Activated CD8-positive, alpha-beta T cell treated with anti-CD3 and anti-CD28 coated beads for 36 hours (primary cell): ENCODE results near the gene DLL4. TPM values are rescaled to one million over a fixed set of nuclear protein-coding genes. Genes with fewer than 3 reads are reported as not detected.

Experiments
- ATAC-seq: fragments of 200-7000 bp; cut with Tn5 transposase; one replicate; pipeline ENCODE4 v1.10.0; 2021; ENCODE audit warnings: mild to moderate bottlenecking, moderate library complexity
- CTCF ChIA-PET: fragments of 350-600 bp; sonication (Branson Sonifier 250); formaldehyde crosslinking; loops from one replicate; lab custom pipeline; 2021; ENCODE audit warnings: antibody characterized with exemption; lab: Charles Lee
- POLR2A ChIA-PET: fragments of 350-600 bp; sonication (Branson Sonifier 250); formaldehyde crosslinking; loops from one replicate; lab custom pipeline; 2021; ENCODE audit warnings: antibody characterized with exemption; lab: Charles Lee
- DNase-seq: peaks from one replicate; pipeline ENCODE4 v3.0.0-alpha.2; 2020
- H3K27ac Mint-ChIP-seq: one replicate; pipeline ENCODE4 v1.8.0; 2021; ENCODE audit warnings: mild to moderate bottlenecking, mixed read lengths
- H3K27me3 Mint-ChIP-seq: one replicate; pipeline ENCODE4 v1.8.0; 2021; ENCODE audit warnings: mixed read lengths
- H3K36me3 Mint-ChIP-seq: one replicate; pipeline ENCODE4 v1.8.0; 2021; ENCODE audit warnings: low read depth, mixed read lengths
- H3K4me1 Mint-ChIP-seq: one replicate; pipeline ENCODE4 v1.8.0; 2021; ENCODE audit warnings: low read depth, mixed read lengths
- H3K4me3 Mint-ChIP-seq: one replicate; pipeline ENCODE4 v1.8.0; 2021; ENCODE audit warnings: mild to moderate bottlenecking, moderate library complexity, mixed read lengths
- H3K9me3 Mint-ChIP-seq: one replicate; pipeline ENCODE4 v1.8.0; 2021; ENCODE audit warnings: mixed read lengths
- intact Hi-C: fragments of 100-400 bp; cut with micrococcal nuclease; formaldehyde crosslinking; loops from one replicate; pipeline ENCODE4 v1.10.0; 2022
- total RNA-seq, 2 experiments: library from RNA; stranded (reverse); gene quantifications; one replicate each; pipeline ENCODE4 v1.2.3, GENCODE V29; 2021
- TF ChIP-seq, protein P1 (sequence below): fragments of 200-600 bp; IDR thresholded peaks from one replicate; pipeline ENCODE4 v1.8.0; 2022; ENCODE audit warnings: antibody characterized with exemption, mild to moderate bottlenecking

Gene DLL4
- total RNA-seq, 2 experiments from 2014 or later = not detected

DNA sequence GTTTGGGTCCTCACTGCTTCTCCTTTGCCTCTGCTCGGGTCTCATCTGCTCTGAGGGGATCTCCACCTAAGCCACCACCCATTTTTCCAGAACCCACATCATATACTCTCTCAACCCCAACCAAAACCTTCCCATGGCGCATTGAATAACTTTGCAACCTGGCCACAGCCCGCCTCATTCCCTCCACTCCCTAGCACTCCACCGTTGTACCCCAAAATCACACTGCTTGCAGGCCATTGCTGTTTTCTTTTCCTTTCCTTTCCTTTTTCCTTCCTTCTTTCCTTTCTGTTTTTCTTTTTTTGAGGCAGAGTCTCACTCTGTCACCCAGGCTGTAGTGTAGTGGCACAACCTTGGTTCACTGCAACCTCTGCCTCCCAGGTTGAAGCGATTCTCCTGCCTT is 38.0 kb upstream of the DLL4 start:
- TF ChIP-seq, protein P1, sequence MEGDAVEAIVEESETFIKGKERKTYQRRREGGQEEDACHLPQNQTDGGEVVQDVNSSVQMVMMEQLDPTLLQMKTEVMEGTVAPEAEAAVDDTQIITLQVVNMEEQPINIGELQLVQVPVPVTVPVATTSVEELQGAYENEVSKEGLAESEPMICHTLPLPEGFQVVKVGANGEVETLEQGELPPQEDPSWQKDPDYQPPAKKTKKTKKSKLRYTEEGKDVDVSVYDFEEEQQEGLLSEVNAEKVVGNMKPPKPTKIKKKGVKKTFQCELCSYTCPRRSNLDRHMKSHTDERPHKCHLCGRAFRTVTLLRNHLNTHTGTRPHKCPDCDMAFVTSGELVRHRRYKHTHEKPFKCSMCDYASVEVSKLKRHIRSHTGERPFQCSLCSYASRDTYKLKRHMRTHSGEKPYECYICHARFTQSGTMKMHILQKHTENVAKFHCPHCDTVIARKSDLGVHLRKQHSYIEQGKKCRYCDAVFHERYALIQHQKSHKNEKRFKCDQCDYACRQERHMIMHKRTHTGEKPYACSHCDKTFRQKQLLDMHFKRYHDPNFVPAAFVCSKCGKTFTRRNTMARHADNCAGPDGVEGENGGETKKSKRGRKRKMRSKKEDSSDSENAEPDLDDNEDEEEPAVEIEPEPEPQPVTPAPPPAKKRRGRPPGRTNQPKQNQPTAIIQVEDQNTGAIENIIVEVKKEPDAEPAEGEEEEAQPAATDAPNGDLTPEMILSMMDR = no peak
- Mint-ChIP-seq H3K27me3 (no peaks in the 10 kb centered on the region), H3K9me3 (no peaks in the 10 kb centered on the region), H3K27ac (no peak overlapping the region), H3K4me1 (peaks cover 28% of the 10 kb centered on the region), H3K36me3 (peaks cover 3% of the 10 kb centered on the region), H3K4me3 (no peak overlapping the region)
- POLR2A ChIA-PET = interaction anchor here (1.1 to 1.6 kb wide), 3 partner anchors 10 to 33 kb away, joined by 3 to 8 read pairs (median 5); no protein-coding TSS in a partner anchor
- DNase-seq (no peak), ATAC-seq (no peak)
- intact Hi-C loops = loop anchor here (10.0 kb wide), 2 partner anchors 136 to 216 kb away; partner anchors contain the start of gene RMDN3
- CTCF ChIA-PET = interaction anchor here (1.0 to 2.7 kb wide), 10 partner anchors 9 to 441 kb away, joined by 3 to 13 read pairs (median 5); partner anchors contain the start of genes NUSAP1, OIP5, RHOV and SPINT1

DNA sequence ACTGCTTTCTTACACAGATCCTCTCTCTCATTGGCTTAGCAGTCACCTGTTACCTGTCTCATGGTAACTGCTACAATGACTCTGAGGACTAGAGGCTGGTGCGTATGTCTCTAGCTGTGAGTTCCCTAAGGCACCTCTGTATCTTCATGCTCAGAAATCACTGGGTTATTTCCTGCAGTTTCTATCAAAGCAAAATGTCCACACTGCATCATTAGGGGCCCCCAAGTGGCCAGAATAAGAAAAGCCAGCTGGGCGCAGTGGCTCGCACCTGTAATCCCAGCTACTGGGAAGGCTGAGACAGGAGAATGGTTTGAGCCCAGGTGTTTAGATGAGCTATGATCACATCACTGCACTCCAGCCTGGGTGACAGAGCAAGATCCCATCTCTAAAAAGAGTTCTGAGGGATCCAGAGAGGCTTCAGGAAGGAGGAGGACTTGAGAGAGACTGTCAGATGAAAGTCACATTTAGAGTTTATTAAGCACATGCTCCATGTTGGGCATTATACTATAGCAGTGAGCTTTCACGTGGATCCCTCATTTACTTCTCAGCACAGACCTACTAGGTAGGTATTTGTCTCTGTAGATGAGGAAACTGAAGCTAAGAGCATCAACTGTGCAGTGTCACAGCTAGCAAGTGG is 37.2 kb upstream of the DLL4 start:
- no peak overlapping the region for H3K27ac Mint-ChIP-seq
- POLR2A ChIA-PET = interaction anchor here (0.6 to 1.5 kb wide), 5 partner anchors 11 to 196 kb away, joined by 3 to 8 read pairs (median 4); no protein-coding TSS in a partner anchor
- CTCF ChIA-PET = interaction anchor here (0.6 to 2.2 kb wide), 17 partner anchors 10 to 440 kb away, joined by 3 to 25 read pairs (median 4); partner anchors contain the start of genes NUSAP1, OIP5, RHOV and SPINT1
- peaks cover 28% of the 10 kb centered on the region for H3K4me1 Mint-ChIP-seq
- H3K4me3 Mint-ChIP-seq = no peak overlapping the region
- intact Hi-C loops = loop anchor here (2.0 to 10.0 kb wide), 3 partner anchors 33 to 217 kb away; partner anchors contain the start of gene RMDN3
- TF ChIP-seq, protein P1 = peak; percentile 73
- peaks cover 4% of the 10 kb centered on the region for H3K36me3 Mint-ChIP-seq
- no peaks in the 10 kb centered on the region for H3K9me3 Mint-ChIP-seq
- no peaks in the 10 kb centered on the region for H3K27me3 Mint-ChIP-seq
- ATAC-seq = no peak
- peak; percentile 58 for DNase-seq

DNA sequence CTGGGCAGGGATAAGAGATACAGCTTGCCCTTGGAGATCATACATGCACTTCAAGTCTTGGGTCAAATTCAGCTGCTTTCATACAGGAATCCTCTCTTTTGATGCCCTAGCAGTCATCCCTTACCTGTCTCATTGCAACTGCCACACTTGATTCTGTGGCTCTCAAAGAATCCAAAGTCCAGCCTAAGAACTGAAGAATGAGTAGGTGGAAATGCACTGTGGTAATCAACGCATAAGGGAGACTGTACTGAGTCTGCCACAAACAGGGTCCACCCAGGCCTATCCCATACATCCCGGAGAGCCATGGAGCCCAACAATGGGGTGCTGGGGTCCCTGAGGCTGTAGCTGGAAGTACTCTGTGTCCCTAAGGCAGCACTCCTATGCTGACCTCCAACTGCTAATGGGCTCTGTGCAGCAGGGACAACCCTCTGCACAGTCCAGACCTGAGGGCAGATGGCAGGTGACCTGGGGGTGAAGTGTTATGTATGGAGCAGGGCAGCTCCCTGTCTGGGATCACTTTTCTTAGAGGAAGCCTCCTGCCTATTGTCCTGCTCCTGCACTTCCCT is 36.6 kb upstream of the DLL4 start:
- Mint-ChIP-seq H3K27ac (no peak overlapping the region), H3K4me1 (peaks cover 28% of the 10 kb centered on the region), H3K9me3 (no peaks in the 10 kb centered on the region), H3K4me3 (no peak overlapping the region), H3K36me3 (peaks cover 4% of the 10 kb centered on the region), H3K27me3 (no peaks in the 10 kb centered on the region)
- no peak for DNase-seq
- TF ChIP-seq, protein P1 = no peak
- intact Hi-C loops = loop anchor here (2.0 to 10.0 kb wide), 3 partner anchors 34 to 218 kb away; partner anchors contain the start of gene RMDN3
- ATAC-seq = no peak
- ChIA-PET POLR2A (interaction anchor here (0.8 to 1.5 kb wide), 4 partner anchors 12 to 197 kb away, joined by 3 to 8 read pairs (median 4); no protein-coding TSS in a partner anchor), CTCF (interaction anchor here (0.6 to 2.2 kb wide), 17 partner anchors 10 to 440 kb away, joined by 3 to 25 read pairs (median 4); partner anchors contain the start of genes NUSAP1, OIP5, RHOV and SPINT1)

DNA sequence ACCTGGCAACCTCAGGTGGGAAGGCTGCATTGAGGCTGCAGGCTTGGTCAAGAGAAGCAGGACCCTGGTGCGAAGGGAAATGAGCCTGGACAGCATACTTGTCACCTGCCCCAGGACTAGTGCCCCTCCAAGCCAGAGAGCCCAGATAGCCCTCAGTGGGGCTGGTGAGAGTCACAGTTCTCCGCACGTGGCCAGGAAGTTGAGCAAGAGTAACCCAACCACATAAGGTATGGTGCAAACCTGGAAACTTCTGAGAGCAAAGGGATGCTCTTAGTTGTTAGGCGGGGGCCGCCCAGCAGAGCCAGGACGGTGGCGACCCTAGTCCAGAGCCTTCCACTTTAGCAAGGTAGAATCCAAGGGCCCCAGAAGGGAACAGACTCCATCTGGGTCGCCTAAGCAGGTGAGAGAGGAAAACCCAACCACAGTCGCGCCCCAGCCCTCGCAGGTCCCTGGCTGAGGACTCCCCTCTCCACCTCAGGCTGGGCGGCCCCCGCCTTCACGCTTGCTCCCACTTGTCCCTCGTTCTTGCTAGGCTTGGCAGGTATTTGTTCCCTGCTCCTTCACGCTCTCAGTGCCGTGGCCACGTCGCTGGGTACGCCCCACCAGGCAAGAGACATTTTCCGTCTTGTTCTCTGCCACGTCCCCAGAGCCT is 36.0 kb upstream of the DLL4 start:
- Mint-ChIP-seq H3K4me3 (no peak overlapping the region), H3K4me1 (peaks cover 28% of the 10 kb centered on the region), H3K27ac (no peak overlapping the region), H3K9me3 (no peaks in the 10 kb centered on the region), H3K27me3 (no peaks in the 10 kb centered on the region), H3K36me3 (peaks cover 4% of the 10 kb centered on the region)
- no peak for DNase-seq
- ChIA-PET POLR2A (interaction anchor here (2.6 kb wide), 1 partner anchor 11 kb away, joined by 15 read pairs; no protein-coding TSS in a partner anchor), CTCF (interaction anchor here (0.7 to 5.9 kb wide), 22 partner anchors 8 to 324 kb away, joined by 3 to 112 read pairs (median 10); partner anchors contain the start of genes RHOV, RPUSD2 and SPINT1)
- no peak for ATAC-seq
- TF ChIP-seq, protein P1 = no peak
- intact Hi-C loops = loop anchor here (2.0 to 10.0 kb wide), 3 partner anchors 34 to 218 kb away; partner anchors contain the start of gene RMDN3
